K562 (cell line): Measurements from ENCODE around the gene HPF1. TPM values are rescaled to one million over a fixed set of nuclear protein-coding genes. Genes with fewer than 3 reads are reported as not detected.
A peak's percentile ranks its signal among the peaks of the same experiment; 100 is the strongest.

Source experiments
- ASH1L ChIP-seq: fragments of 450-650 bp; IDR thresholded peaks from 2 replicates; pipeline ENCODE4 v1.6.1; 2018; ENCODE audit warnings: borderline replicate concordance, mild to moderate bottlenecking, low read depth; ENCODE audit not compliant: partially characterized antibody
- GTF2F1 ChIP-seq: IDR thresholded peaks from 2 replicates; pipeline ENCODE4 v1.6.1; 2011; ENCODE audit warnings: low read depth, low read length, improper control_type of control experiment
- HDAC8 ChIP-seq: fragments of 450-650 bp; IDR thresholded peaks from 2 replicates; pipeline ENCODE4 v1.6.1; 2016; ENCODE audit warnings: mild to moderate bottlenecking, missing genetic modification characterization, moderate library complexity, missing compliant biosample characterization
- HMG20B ChIP-seq: fragments of 250-450 bp; sonication (Bioruptor Pico); IDR thresholded peaks from 2 replicates; pipeline ENCODE4 v1.5.0; 2021; ENCODE audit warnings: mild to moderate bottlenecking
- KLF10 ChIP-seq: fragments of 250-450 bp; sonication (Bioruptor Pico); IDR thresholded peaks from 2 replicates; pipeline ENCODE4 v1.6.1; 2021; ENCODE audit warnings: matching md5 sums
- NR3C1 ChIP-seq: sonication (generic); formaldehyde crosslinking; IDR thresholded peaks from 2 replicates; pipeline ENCODE4 v1.8.1; 2022; ENCODE audit warnings: missing genetic modification reagents
- NUFIP1 ChIP-seq: fragments of 450-650 bp; IDR thresholded peaks from 2 replicates; pipeline ENCODE4 v1.6.1; 2018; ENCODE audit not compliant: partially characterized antibody
- RAD21 ChIP-seq, 2 experiments: fragments of 250-450 bp in 1 of 2; fragments of 450-650 bp in 1 of 2; sonication (Bioruptor Pico) in 1 of 2; formaldehyde crosslinking in 1 of 2; IDR thresholded peaks in 1 of 2; conservative IDR thresholded peaks in 1 of 2; 2 replicates each; pipeline versions ENCODE4 v1.4.0 to v1.8.0; 2020 to 2022; ENCODE audit warnings: mild to moderate bottlenecking in 2 of 2, moderate library complexity in 1 of 2
- RBBP5 ChIP-seq: fragments of 200-600 bp; sonication (generic); IDR thresholded peaks from 2 replicates; pipeline ENCODE4 v1.6.1; 2012; ENCODE audit warnings: borderline replicate concordance, mild to moderate bottlenecking, low read length, control low read depth, inconsistent platforms; ENCODE audit not compliant: insufficient read depth, poor library complexity, severe bottlenecking
- RBM22 ChIP-seq: fragments of 200-400 bp; formaldehyde crosslinking; IDR thresholded peaks from 2 replicates; pipeline ENCODE4 v1.6.1; 2018; ENCODE audit warnings: low read length, low read depth; ENCODE audit not compliant: poor library complexity, severe bottlenecking
- RREB1 ChIP-seq: fragments of 250-450 bp; sonication (Bioruptor Pico); IDR thresholded peaks from 2 replicates; pipeline ENCODE4 v1.4.0; 2020
- SPI1 ChIP-seq: IDR thresholded peaks from 2 replicates; pipeline ENCODE4 v1.6.1; 2011; ENCODE audit warnings: low read depth, low read length, control low read depth, borderline replicate concordance
- TRIM25 ChIP-seq: fragments of 450-650 bp; IDR thresholded peaks from 2 replicates; pipeline ENCODE4 v1.7.0; 2016; ENCODE audit warnings: borderline replicate concordance
- ZNF609 ChIP-seq: sonication (generic); formaldehyde crosslinking; IDR thresholded peaks from 2 replicates; pipeline ENCODE4 v1.8.1; 2023; ENCODE audit warnings: missing genetic modification reagents, mild to moderate bottlenecking, borderline replicate concordance
- polyA plus RNA-seq, 8 experiments: library from polyadenylated mRNA; depleted of rRNA in 4 of 8; stranded (reverse) in 5 of 8; unstranded in 3 of 8; fragments of >200 nt; fragmentation: Nextera tagmentation in 2 of 8; fragmentation: Illumina TruSeq in 1 of 8; extraction: Ambion mirVana in 2 of 8; extraction: Trizol in 1 of 8; gene quantifications; 2 replicates each; pipeline versions ENCODE4 v1.2.1 to v1.2.3, GENCODE V29; 2011 to 2014; ENCODE audit warnings: inconsistent platforms in 1 of 8, missing spikeins in 1 of 8
- total RNA-seq, 7 experiments: library from RNA; depleted of rRNA in 6 of 7; stranded (reverse); fragments of >200 nt in 6 of 7; fragmentation: Illumina TruSeq in 2 of 7; extraction: Trizol in 2 of 7; gene quantifications; 2 replicates each; pipeline versions ENCODE4 v1.2.1 to v1.2.3, GENCODE V29; 2011 to 2021; ENCODE audit warnings: low replicate concordance in 1 of 7

Gene HPF1
- total and polyA plus RNA-seq, 9 of the 15 experiments (the other 6 are each of a cell fraction or from before 2014, with no cell fraction given): 21.2 to 89.4 (median 35.2) TPM

- TF ChIP-seq RREB1 (0 out of 2 replicates have a peak, but pooled peaks have one; percentile 51), SPI1 (peak; percentile 23; the same call in 1 of the 2 replicates), NR3C1 (no peak), RAD21 (CRISPR knock-in tag; conservative IDR thresholded peaks at IDR 0.05 in 1 of 2, IDR thresholded peaks at IDR 0.05 in 1 of 2) (no peak), HDAC8 (no peak), RBM22 (no peak), NUFIP1 (no peak), ASH1L (no peak), TRIM25 (no peak), KLF10 (no peak), HMG20B (no peak), ZNF609 (CRISPR knock-in tag) (no peak), RBBP5 (peak; percentile 89), GTF2F1 (no peak)
Observed at GRCh38 chr4:169757575-169758184, at the start of gene HPF1 (continued).
